HG03457 (cell line): ENCODE measurements around the gene POTEB3.
"Not testable (repeated sequence)": the region's sequence is repeated elsewhere in the genome, so short reads cannot be mapped to it uniquely, and the experiment has no call there.

ENCODE experiments used
- ATAC-seq: cut with Tn5 transposase; IDR thresholded peaks from one replicate; pipeline ENCODE4 v1.9.1; 2021; ENCODE audit warnings: moderate number of reproducible peaks; ENCODE audit not compliant: unreplicated experiment

POTEB3 gene

GRCh38 chr15:21440399-21440798 is at the start of gene POTEB3:
TSS of gene POTEB3 (minus strand) at chr15:21440499. CDS start at chr15:21440011, 488 bp downstream.
- ATAC-seq, result not testable (repeated sequence)

GRCh38 chr15:21453683-21454082 is 13.4 kb upstream of the POTEB3 start:
- ATAC-seq, result not testable (repeated sequence)

- ATAC-seq, result not testable (repeated sequence)
These were observed 11.7 kb upstream of the POTEB3 start for GRCh38 chr15:21451920-21452563.

- ATAC-seq, result not testable (repeated sequence)
These were observed 11.2 kb upstream of the POTEB3 start for GRCh38 chr15:21451487-21451886.

- ATAC-seq, result not testable (repeated sequence)
These were observed 32.9 kb downstream of the POTEB3 start for GRCh38 chr15:21407366-21407765.

- ATAC-seq, result not testable (repeated sequence)
These were observed 38.8 kb downstream of the POTEB3 start for GRCh38 chr15:21401531-21401930.

GRCh38 chr15:21399111-21399510 is 41.2 kb downstream of the POTEB3 start:
- not testable (repeated sequence) for ATAC-seq

- not testable (repeated sequence) for ATAC-seq
These were observed 41.8 kb downstream of the POTEB3 start for GRCh38 chr15:21398511-21398910.

GRCh38 chr15:21397656-21398055 is 42.6 kb downstream of the POTEB3 start:
- not testable (repeated sequence) for ATAC-seq

- not testable (repeated sequence) for ATAC-seq
These were observed 43.1 kb downstream of the POTEB3 start for GRCh38 chr15:21397186-21397585.

- not testable (repeated sequence) for ATAC-seq
These were observed 54.3 kb downstream of the POTEB3 start for GRCh38 chr15:21385961-21386360.

GRCh38 chr15:21383866-21384485 is 56.3 kb downstream of the POTEB3 start:
- not testable (repeated sequence) for ATAC-seq

GRCh38 chr15:21373682-21374081 is 66.6 kb downstream of the POTEB3 start:
- ATAC-seq, result not testable (repeated sequence)

- ATAC-seq, result not testable (repeated sequence)
These were observed 71.1 kb downstream of the POTEB3 start for GRCh38 chr15:21369177-21369576.

GRCh38 chr15:21368625-21369024 is 71.7 kb downstream of the POTEB3 start:
- ATAC-seq, result not testable (repeated sequence)
